ENCODE measurements around the gene LPP.

GRCh38 chr3:188242436-188243123 is 88.6 kb downstream of the LPP start:
- no peak for TF ChIP-seq POLR2A (IDR thresholded peaks at IDR 0.05)
- no peak for TF ChIP-seq CTCF (IDR thresholded peaks at IDR 0.05)
